DND-41 (cell line): ENCODE data around the gene HTATSF1.

ENCODE experiments used
- CTCF ChIP-seq: IDR thresholded peaks from 2 replicates; pipeline ENCODE4 v1.5.1; 2012; ENCODE audit warnings: borderline replicate concordance, low read length, moderate library complexity, mild to moderate bottlenecking; ENCODE audit not compliant: poor library complexity, severe bottlenecking; ENCODE audit errors: extremely low read depth
- EZH2 ChIP-seq: IDR thresholded peaks from 3 replicates; pipeline ENCODE4 v1.6.1; 2012; ENCODE audit warnings: borderline replicate concordance, low read depth, mild to moderate bottlenecking, moderate library complexity, low read length, inconsistent platforms; ENCODE audit not compliant: severe bottlenecking

DNA sequence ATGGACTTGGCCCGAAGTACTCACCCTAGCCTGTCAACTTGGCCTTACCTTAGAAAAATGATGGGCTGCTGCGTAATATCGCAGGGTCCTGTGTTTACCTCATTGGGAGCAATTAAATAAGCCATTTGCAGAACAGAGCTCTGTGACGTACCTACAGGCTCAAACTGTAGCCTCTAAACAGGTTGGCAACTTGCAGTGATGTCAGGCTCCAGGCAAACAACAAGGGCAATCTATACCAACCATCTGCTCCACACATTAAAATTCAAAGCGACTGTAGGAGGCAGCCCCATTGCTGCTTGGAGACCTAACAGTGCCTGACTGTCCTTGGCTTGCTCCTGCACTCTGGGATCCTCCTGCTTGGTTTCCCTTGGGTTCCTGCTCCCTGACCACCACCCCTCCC lies 51.8 kb downstream of the HTATSF1 start:
- TF ChIP-seq CTCF (no peak), EZH2 (no peak)
